Mesodermal cell (in vitro differentiated cells): ENCODE results near the gene CCDC171. TPM values are rescaled to one million over a fixed set of nuclear protein-coding genes. Genes with fewer than 3 reads are reported as not detected.

ENCODE experiments used
- H3K27ac ChIP-seq: 2 replicates; pipeline ENCODE4 v1.7.0; 2013; ENCODE audit warnings: mild to moderate bottlenecking, low read depth, low read length, moderate library complexity; ENCODE audit not compliant: severe bottlenecking
- H3K36me3 ChIP-seq: 2 replicates; pipeline ENCODE4 v1.7.1; 2013; ENCODE audit warnings: mild to moderate bottlenecking, low read length, moderate library complexity; ENCODE audit not compliant: control insufficient read depth, insufficient read depth
- H3K4me1 ChIP-seq: one replicate; pipeline ENCODE4 v1.7.1; 2013; ENCODE audit warnings: mild to moderate bottlenecking, low read length; ENCODE audit not compliant: insufficient read depth, control insufficient read depth, poor library complexity, severe bottlenecking
- H3K4me3 ChIP-seq: 2 replicates; pipeline ENCODE4 v1.7.0; 2013; ENCODE audit warnings: low read length, control low read depth, mild to moderate bottlenecking; ENCODE audit not compliant: insufficient read depth, poor library complexity, severe bottlenecking; ENCODE audit errors: extremely low read depth
- H3K9me3 ChIP-seq: 2 replicates; pipeline ENCODE4 v1.7.1; 2013; ENCODE audit warnings: mild to moderate bottlenecking, low read length, moderate library complexity; ENCODE audit not compliant: control insufficient read depth
- WGBS, 2 experiments: methylation state at CpG; one replicate each; pipeline ENCODE4 v1.1.5; 2013; ENCODE audit warnings: missing lambda C conversion rate in 2 of 2; ENCODE audit not compliant: insufficient coverage in 2 of 2; 5-methylcytosine and 5-hydroxymethylcytosine counted together
- polyA plus RNA-seq, 2 experiments: library from polyadenylated mRNA; stranded (reverse); fragments of 50-300 nt; gene quantifications; one replicate each; pipeline ENCODE4 v1.2.3, GENCODE V29; 2013

The CCDC171 gene
- polyA plus RNA-seq (2013, experiment 1 of 2) = 2.0 TPM
- polyA plus RNA-seq (2013, experiment 2 of 2) = 1.8 TPM

DNA sequence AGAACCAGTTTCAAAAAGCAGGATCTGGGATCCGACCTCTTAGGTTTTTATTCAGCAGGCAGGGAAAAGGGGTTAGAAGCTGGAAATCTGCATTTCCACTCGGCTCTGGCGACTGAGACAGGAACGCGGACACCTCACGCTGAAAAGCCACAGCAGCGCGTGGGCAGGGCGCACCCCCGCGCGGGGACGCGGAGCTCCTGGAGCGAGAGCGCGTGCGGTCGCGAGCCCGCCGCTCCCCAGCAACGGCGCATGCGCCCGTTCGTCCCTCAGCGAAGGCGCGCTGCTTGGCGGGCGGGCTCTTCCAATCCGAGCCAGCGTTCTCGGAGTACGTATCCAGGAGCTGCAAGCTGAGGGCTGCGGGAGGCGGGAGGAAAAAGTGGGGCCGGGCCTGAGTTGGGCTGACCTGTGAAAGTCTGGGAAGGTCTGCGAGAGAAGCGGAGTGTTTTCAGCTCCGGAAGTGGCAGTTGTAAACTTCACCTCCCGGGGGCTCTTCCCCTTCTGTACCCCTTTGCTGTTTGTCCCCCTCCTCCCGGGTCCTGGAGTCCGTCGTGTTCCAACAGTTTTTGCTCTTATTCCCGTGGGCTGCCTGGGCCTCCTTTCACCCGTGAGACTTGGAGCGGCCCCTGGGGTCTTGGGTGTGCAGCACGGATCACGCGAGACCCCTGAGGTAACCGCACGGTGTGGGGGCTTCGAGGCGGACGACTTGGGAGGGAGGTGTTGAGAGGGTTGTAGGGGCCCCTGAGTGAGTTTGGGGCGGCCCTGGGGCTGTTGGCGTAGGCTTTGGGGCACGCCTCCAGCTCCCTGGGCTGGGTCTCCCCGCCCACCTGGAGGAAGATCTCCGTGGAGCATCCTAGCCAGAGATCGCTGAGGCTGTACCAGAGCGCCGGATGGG is at the start of gene CCDC171:
Gene CCDC171 (plus strand): TSS at position 408 of the 892 bp plus-strand sequence. CDS start 11,046 bp downstream, outside the sequence.
- H3K9me3 ChIP-seq = no peaks in the 10 kb centered on the region
- no peaks in the 10 kb centered on the region for H3K36me3 ChIP-seq
- peaks cover 4% of the 10 kb centered on the region for H3K4me1 ChIP-seq
- H3K4me3 ChIP-seq = peak within 1 kb of the TSS; percentile 73
- peak within 1 kb of the TSS; percentile 97 for H3K27ac ChIP-seq
- 0% methylated on average over 48 to 59 of the region's 65 CpGs for WGBS, 2 experiments

DNA sequence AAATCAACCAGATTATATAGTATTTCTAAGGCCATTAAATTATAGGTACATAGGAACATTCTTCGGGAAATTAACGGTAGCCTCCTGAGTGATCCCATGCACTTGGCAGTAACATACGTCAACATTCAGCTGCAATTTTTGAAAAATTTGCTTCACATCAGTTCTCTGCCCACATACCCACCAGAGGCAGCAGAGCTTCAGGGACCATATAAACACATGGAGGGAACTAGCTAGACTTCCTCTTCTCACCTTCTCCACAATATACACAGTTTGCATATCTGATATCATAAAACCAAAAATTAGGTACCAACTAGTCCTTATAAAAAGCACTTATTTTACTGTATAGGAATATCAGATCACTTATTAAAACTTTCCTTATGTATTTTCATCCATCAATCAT is 46.9 kb upstream of the CCDC171 start:
- Histone ChIP-seq H3K4me3 (no peak overlapping the region), H3K27ac (no peak overlapping the region), H3K4me1 (peaks cover 5% of the 10 kb centered on the region), H3K9me3 (no peaks in the 10 kb centered on the region), H3K36me3 (peaks cover 76% of the 10 kb centered on the region)
- WGBS, 2 experiments = 88 to 94% methylated on average over 1 to 3 of the region's 3 CpGs

DNA sequence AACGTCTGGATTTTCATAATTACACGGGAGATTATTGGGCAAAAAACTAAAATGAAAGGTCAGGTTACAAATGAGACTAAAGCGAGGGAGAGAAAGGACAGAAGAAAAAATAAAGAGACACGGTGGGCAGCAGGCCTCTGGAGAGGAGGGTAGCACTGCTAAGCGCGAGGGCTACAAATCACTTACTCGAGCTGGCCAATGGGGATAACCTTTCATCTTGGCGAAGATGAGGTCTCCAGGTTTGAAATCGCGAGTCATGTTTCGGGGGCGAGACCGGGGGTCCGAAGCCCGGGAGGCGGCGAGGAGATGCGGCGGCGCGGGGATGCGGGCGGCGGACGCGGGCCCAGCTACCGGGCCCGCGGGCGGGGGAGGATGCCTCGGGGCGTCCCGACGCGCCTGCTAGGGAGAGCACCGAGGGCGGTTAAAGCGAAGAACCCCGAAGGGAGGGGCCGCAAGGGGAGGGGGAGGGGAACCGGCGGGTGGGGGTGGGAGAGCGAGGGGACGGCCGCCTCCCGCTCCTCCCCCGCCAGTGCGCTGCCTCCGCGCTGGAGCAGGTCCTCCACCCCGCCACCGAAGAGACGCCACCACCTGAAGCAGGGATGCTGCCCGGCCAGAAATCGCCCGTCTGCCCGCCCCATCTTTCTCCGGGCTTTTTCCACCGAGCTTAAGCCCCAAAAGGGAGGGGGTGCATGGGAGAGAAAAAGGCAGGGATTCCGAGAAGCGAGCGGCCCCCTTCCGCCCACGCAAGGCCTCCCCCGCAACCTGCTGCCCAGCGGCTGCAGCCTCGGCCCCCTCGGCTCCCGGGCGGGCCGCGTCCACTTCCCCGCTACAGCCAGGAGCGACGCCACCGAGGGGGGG is 42.7 kb upstream of the CCDC171 start:
- Histone ChIP-seq H3K9me3 (no peaks in the 10 kb centered on the region), H3K27ac (peak overlapping the region; percentile 100), H3K4me3 (peak overlapping the region; percentile 87), H3K36me3 (peaks cover 36% of the 10 kb centered on the region), H3K4me1 (peaks cover 5% of the 10 kb centered on the region)
- 0 to 1% methylated on average over 19 to 33 of the region's 76 CpGs for WGBS, 2 experiments

DNA sequence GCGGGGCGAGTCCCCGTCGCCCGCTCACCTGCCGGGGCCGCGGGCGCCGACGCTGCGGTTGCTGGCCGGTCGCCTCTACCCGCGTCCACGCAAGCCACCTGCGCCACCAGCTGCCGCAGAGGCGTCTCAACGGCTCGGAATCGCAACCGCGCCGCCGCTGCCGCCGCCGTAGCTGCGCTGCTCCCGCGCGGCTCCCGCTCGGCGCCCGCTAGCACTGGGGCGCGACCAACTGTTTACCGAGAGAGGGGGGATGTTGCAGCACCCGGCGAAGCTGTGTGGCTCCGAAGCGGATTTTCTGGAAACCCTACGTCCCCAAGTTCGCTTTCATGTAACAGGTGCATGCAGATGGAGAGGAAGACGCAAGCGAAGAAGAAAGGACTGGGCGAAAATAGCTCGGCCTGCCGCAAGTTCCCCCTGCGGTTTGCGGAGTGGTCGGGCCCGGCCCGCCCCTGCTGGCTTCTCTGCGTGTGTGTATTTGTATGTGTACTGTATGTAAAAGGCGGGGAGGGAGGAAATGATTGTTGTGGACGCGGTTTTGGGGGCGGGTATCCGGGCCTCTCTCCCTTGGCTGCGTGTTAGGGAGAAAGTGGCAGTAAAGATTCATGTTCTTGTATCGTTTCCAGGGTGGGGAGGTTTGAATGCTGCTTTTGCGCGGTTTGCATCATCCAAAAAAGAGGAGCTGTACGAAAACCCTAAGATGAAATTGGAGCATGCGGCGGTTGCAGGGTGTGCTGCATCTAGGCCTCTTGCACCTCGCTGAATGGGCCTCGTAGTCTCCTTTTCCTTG is 41.9 kb upstream of the CCDC171 start, which contains the start of gene PSIP1:
Gene PSIP1 (minus strand): TSS at position 182 of the 787 bp plus-strand sequence. CDS start 782 bp downstream, outside the sequence.
- H3K27ac ChIP-seq = peak within 1 kb of the TSS; percentile 100
- H3K9me3 ChIP-seq = no peaks in the 10 kb centered on the region
- H3K4me1 ChIP-seq = peaks cover 5% of the 10 kb centered on the region
- peaks cover 32% of the 10 kb centered on the region for H3K36me3 ChIP-seq
- H3K4me3 ChIP-seq = peak within 1 kb of the TSS; percentile 87
- 1 to 4% methylated on average over 9 to 70 of the region's 72 CpGs for WGBS, 2 experiments

DNA sequence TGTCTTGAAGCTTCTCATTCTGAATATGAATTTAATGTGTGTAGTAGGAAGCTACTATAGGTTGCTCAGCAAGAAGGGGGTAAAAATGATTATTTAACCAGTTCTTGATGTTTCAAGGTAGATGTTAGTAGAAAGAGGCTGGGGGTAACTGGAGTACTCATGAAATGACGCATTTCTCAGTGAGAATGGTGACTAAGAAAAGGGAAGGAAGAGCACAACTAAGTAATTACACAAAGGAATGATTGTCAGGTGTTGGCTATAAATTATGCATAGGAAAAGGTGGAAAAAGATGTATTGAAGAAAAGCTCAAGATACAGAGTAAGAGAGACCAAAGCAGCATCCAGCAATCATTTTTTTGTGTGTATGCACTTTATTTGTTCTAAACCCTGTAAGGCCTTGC is 40.6 kb upstream of the CCDC171 start:
- 57 to 90% methylated on average over 1 of the region's 1 CpG for WGBS, 2 experiments
- Histone ChIP-seq H3K4me3 (no peak overlapping the region), H3K36me3 (peaks cover 20% of the 10 kb centered on the region), H3K9me3 (no peaks in the 10 kb centered on the region), H3K27ac (no peak overlapping the region), H3K4me1 (peaks cover 5% of the 10 kb centered on the region)

DNA sequence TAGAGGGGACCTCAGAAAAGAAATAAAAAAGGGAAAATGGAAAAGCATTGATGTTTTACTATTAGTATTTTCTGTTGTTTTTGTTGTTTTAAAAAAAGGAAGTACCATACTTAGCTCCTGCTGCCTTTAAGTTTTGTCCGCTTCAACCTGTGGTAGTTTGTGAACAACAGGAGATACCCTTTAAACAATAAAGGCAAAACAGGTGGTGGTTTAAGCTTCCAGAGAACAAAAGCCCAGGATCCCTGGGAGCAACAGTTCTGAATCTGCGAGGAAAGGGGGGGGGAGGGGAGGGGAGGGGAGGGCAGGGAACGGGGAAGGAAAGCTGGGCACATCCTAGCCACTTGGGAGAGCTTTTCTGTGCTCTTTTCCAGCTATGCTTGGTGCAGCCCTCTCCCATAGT is 40.0 kb upstream of the CCDC171 start:
- peaks cover 14% of the 10 kb centered on the region for H3K36me3 ChIP-seq
- H3K4me3 ChIP-seq = no peak overlapping the region
- peaks cover 5% of the 10 kb centered on the region for H3K4me1 ChIP-seq
- no peaks in the 10 kb centered on the region for H3K9me3 ChIP-seq
- H3K27ac ChIP-seq = no peak overlapping the region
- 40% methylated on average over 1 of the region's 3 CpGs; no CpG with 5 or more reads in 1 of the 2 experiments for WGBS, 2 experiments

DNA sequence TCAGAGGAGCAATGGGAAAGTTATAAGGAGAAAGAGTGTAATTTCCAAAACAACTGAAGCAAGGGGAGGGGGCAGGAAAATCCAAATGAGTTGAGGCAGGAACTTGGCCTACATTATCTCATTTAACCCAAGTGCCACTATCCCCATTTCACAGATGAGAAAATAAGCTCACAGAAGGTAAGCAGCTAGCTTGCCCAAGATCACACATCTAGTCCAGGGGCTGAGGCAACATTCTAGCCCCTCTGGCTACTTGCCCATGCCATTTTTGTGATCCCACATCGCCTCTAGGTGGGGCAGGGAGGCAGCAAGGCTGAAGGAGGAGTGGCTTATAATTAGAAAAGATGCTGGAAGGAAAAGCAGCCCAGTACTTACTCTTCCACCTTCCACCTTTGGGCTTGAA is 39.5 kb upstream of the CCDC171 start:
- 0% methylated on average over 1 of the region's 1 CpG; no CpG with 5 or more reads in 1 of the 2 experiments for WGBS, 2 experiments
- H3K27ac ChIP-seq = no peak overlapping the region
- peaks cover 10% of the 10 kb centered on the region for H3K36me3 ChIP-seq
- H3K4me3 ChIP-seq = no peak overlapping the region
- H3K9me3 ChIP-seq = no peaks in the 10 kb centered on the region
- peaks cover 5% of the 10 kb centered on the region for H3K4me1 ChIP-seq

DNA sequence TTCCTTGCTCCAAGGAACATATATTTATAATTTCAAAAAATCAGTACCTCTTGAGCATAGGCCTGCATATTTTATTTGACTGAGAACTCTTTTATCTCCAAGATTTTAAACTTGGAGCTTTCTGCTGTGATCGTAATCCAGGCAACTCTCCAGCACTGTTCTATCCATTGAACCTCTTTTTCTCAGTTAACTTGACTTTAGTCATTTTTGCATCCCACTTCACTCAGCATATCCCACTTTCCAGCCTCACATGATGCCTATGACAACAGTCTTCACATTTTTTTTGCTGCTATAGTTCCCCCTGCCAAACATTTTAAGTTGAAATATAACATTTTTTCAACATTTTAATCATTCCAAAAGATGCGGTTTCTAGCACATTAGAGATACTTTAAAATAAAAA is 33.0 kb upstream of the CCDC171 start:
- H3K4me3 ChIP-seq = no peak overlapping the region
- H3K36me3 ChIP-seq = no peaks in the 10 kb centered on the region
- no peaks in the 10 kb centered on the region for H3K4me1 ChIP-seq
- H3K27ac ChIP-seq = no peak overlapping the region
- 100% methylated on average over 1 of the region's 2 CpGs for WGBS, 2 experiments
- H3K9me3 ChIP-seq = no peaks in the 10 kb centered on the region

DNA sequence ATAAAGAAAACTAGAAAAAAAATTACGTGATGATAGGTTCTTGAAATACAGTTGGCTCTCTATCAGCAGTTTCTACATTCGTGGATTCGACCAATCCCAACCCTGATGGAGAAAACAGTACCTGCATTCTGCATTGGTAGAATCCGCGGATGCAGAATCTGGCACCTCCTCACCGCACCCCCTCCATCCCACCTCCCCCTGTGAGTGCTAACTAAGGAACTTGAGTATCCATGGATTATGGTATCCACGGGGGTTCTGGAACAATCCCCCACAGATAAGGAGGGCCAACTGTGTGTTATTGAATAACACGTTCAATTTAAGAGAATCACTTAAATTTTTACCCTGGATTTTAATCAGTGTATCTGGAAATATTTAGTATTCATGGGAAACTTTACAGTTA is 31.6 kb upstream of the CCDC171 start:
- Histone ChIP-seq H3K36me3 (no peaks in the 10 kb centered on the region), H3K27ac (no peak overlapping the region), H3K9me3 (no peaks in the 10 kb centered on the region), H3K4me3 (no peak overlapping the region), H3K4me1 (no peaks in the 10 kb centered on the region)
- 81 to 97% methylated on average over 4 to 5 of the region's 8 CpGs for WGBS, 2 experiments
